H7 (cell line): Measurements from ENCODE around the gene FGFR3. TPM values are rescaled to one million over a fixed set of nuclear protein-coding genes. Genes with fewer than 3 reads are reported as not detected.

Experiments used
- DNase-seq: peaks from one replicate; pipeline ENCODE4 v3.0.0; 2012
- H3K27me3 ChIP-seq: 2 replicates; pipeline ENCODE4 v1.6.0; 2011; ENCODE audit warnings: mild to moderate bottlenecking, low read length; ENCODE audit not compliant: control insufficient read depth, insufficient read depth
- H3K36me3 ChIP-seq: replicated peaks from 2 replicates; pipeline ENCODE4 v1.5.1; 2011; ENCODE audit warnings: low read length; ENCODE audit not compliant: control insufficient read depth, insufficient read depth
- H3K4me3 ChIP-seq: 2 replicates; pipeline ENCODE4 v1.5.1; 2011; ENCODE audit warnings: low read depth, mild to moderate bottlenecking, control low read depth, low read length, moderate library complexity; ENCODE audit not compliant: insufficient read depth
- total RNA-seq: library from RNA; depleted of rRNA; stranded (reverse); fragments of >200 nt; shearing (Covaris generic); gene quantifications from 2 replicates; pipeline ENCODE4 v1.2.3, GENCODE V29; 2014

Gene FGFR3
- total RNA-seq, 1 experiment from 2014 or later: 43.6 TPM

- Histone ChIP-seq H3K27me3 (no peaks in the 10 kb centered on the region), H3K4me3 (no peak overlapping the region), H3K36me3 (no peaks in the 10 kb centered on the region)
- DNase-seq: no peak
These were observed 12.6 kb downstream of the FGFR3 start for GRCh38 chr4:1805493-1806222.

GRCh38 chr4:1806223-1806564 is 13.1 kb downstream of the FGFR3 start:
- Histone ChIP-seq H3K4me3 (no peak overlapping the region), H3K27me3 (no peaks in the 10 kb centered on the region), H3K36me3 (no peaks in the 10 kb centered on the region)
- no peak for DNase-seq

- no peak overlapping the region for H3K4me3 ChIP-seq
- no peaks in the 10 kb centered on the region for H3K27me3 ChIP-seq
- H3K36me3 ChIP-seq: no peaks in the 10 kb centered on the region
- DNase-seq: no peak
These were observed 13.7 kb downstream of the FGFR3 start for GRCh38 chr4:1806596-1807331.

- Histone ChIP-seq H3K36me3 (no peaks in the 10 kb centered on the region), H3K27me3 (no peaks in the 10 kb centered on the region), H3K4me3 (no peak overlapping the region)
- DNase-seq: no peak
These were observed 14.3 kb downstream of the FGFR3 start for GRCh38 chr4:1807332-1807777.

GRCh38 chr4:1808396-1808795 is 15.3 kb downstream of the FGFR3 start:
- Histone ChIP-seq H3K27me3 (no peaks in the 10 kb centered on the region), H3K4me3 (no peak overlapping the region), H3K36me3 (no peaks in the 10 kb centered on the region)
- DNase-seq: no peak

GRCh38 chr4:1808851-1809753 is 16.0 kb downstream of the FGFR3 start:
- DNase-seq: no peak
- no peak overlapping the region for H3K4me3 ChIP-seq
- no peaks in the 10 kb centered on the region for H3K27me3 ChIP-seq
- no peaks in the 10 kb centered on the region for H3K36me3 ChIP-seq

- Histone ChIP-seq H3K36me3 (peaks cover 5% of the 10 kb centered on the region), H3K4me3 (no peak overlapping the region), H3K27me3 (no peaks in the 10 kb centered on the region)
- DNase-seq: peak; percentile 99
These were observed 16.8 kb downstream of the FGFR3 start for GRCh38 chr4:1809754-1810502.

- Histone ChIP-seq H3K4me3 (no peak overlapping the region), H3K36me3 (peaks cover 9% of the 10 kb centered on the region), H3K27me3 (no peaks in the 10 kb centered on the region)
- no peak for DNase-seq
These were observed 17.7 kb downstream of the FGFR3 start for GRCh38 chr4:1810765-1811164.

- H3K4me3 ChIP-seq: no peak overlapping the region
- DNase-seq: no peak
- no peaks in the 10 kb centered on the region for H3K27me3 ChIP-seq
- H3K36me3 ChIP-seq: peaks cover 15% of the 10 kb centered on the region
These were observed 19.6 kb downstream of the FGFR3 start for GRCh38 chr4:1812720-1813119.

- Histone ChIP-seq H3K27me3 (no peaks in the 10 kb centered on the region), H3K36me3 (peaks cover 18% of the 10 kb centered on the region), H3K4me3 (no peak overlapping the region)
- DNase-seq: no peak
These were observed 20.1 kb downstream of the FGFR3 start for GRCh38 chr4:1813231-1813630.

GRCh38 chr4:1813915-1814314 is 20.8 kb downstream of the FGFR3 start:
- peaks cover 18% of the 10 kb centered on the region for H3K36me3 ChIP-seq
- H3K4me3 ChIP-seq: no peak overlapping the region
- no peaks in the 10 kb centered on the region for H3K27me3 ChIP-seq
- DNase-seq: no peak

GRCh38 chr4:1814453-1814852 is 21.4 kb downstream of the FGFR3 start:
- DNase-seq: no peak
- Histone ChIP-seq H3K36me3 (peaks cover 21% of the 10 kb centered on the region), H3K27me3 (no peaks in the 10 kb centered on the region), H3K4me3 (no peak overlapping the region)

- Histone ChIP-seq H3K4me3 (no peak overlapping the region), H3K36me3 (peaks cover 23% of the 10 kb centered on the region), H3K27me3 (no peaks in the 10 kb centered on the region)
- DNase-seq: no peak
These were observed 22.3 kb downstream of the FGFR3 start for GRCh38 chr4:1815096-1815996.
